Stimulated activated CD4-positive, alpha-beta T cell treated with anti-CD3 and anti-CD28 coated beads, Interleukin-1b, Interleukin-23, amount 100 ng/mL, for 48 hours (primary cell): ENCODE measurements around the gene DLGAP3.

Experiments used
- DNase-seq: peaks from one replicate; pipeline ENCODE4 v3.0.0-alpha.2; 2020

The DLGAP3 gene

GRCh38 chr1:34865573-34865972, 63.9 kb downstream of the DLGAP3 start:
- no peak for DNase-seq

GRCh38 chr1:34864759-34865158, 64.7 kb downstream of the DLGAP3 start:
- DNase-seq: no peak

DNA sequence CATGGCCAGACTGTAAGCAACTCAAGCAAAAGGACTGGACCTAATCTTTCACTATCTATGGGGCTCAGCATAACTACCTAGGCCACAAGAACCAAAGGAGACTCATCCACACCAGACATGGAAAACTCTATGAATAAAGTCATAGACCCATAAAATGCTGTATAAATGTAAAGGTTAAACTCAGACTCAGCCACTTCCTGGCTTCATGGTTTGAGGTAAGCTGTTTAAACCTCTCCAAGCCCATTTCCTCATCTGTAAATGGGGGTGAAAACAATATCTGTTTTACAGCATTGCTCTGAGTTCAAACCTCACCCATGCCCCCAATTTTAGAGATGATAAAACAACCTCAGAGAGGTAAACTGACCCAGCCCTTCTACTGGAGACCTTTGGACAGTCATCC, 65.9 kb downstream of the DLGAP3 start:
- DNase-seq: no peak

GRCh38 chr1:34859446-34860200, 69.8 kb downstream of the DLGAP3 start, which contains the start of gene SMIM12:
Gene SMIM12, minus strand, starts transcription at chr1:34859749. Its CDS starts 3,772 bp downstream, at chr1:34855977.
- DNase-seq: peak; percentile 93

DNA sequence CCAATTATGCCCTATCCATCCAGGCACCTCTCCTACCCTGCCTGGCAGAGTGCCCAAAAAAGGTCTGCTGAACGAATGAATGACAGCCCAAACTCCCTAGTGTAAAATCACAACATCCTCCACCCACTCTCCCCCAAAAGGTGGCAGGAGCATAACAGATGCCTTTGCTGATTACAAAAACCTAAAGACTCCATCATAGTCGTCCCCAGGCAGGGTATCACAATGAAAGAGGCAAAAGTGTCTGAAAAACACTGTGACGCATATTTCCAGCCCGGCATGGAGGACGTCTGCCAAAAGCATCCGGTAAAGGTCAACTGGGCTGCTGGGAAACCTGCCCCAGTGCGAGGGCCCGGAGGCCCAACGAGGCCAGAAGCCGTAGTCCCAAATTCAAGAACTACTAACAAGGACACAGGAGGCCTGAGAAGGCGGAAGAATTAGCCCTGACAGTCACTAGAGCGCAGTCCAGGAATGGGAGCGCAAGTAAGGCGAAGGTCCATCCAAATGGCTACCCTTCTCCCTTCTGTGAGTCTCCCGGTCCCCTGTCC, 70.5 kb downstream of the DLGAP3 start:
- DNase-seq: peak; percentile 51

DNA sequence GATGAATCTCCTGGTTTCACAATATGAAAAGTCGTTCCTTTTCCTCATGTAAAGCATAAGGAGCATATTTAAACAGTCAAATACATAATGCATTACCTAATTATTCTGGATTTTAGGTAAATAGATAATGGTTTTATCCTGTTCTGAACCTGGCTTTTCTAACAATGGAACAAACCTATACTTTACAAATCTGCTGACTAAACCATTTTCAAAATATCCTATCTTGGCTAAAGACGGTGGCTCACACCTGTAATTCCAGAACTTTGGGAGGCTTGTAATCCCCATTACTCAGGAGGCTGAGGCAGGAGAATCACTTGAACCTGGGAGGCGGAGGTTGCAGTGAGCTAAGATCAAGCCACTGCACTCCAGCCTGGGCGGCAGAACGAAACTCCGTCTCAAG, 72.8 kb downstream of the DLGAP3 start:
- no peak for DNase-seq

DNA sequence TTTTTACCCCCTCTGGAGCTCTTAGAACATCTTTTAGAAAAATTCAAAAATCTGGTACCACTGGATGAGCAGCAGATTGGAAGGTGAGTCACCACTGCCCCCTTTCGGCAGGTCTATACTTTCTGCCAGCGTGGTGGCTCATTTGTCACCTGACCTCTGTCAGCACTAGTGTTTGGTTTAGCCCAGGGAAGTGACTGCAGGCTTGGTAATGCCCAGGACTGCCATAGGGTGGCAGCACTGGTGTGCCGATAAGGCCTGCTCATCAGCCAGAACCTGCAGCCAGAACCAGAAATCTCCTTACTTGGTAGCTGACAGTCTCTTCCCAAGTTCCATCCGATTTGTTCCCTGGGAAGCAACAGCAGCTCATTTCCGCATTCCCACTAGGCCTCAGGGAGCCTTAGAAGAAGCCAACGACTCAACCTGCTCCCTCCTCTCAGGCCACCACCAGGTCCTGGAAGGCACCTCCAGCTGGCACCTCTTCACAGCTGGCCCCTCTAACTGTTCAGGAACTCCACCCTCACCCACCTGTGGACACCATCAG, 76.7 kb downstream of the DLGAP3 start:
- DNase-seq: peak; percentile 92

GRCh38 chr1:34851431-34852105, 77.9 kb downstream of the DLGAP3 start:
- DNase-seq: no peak

DNA sequence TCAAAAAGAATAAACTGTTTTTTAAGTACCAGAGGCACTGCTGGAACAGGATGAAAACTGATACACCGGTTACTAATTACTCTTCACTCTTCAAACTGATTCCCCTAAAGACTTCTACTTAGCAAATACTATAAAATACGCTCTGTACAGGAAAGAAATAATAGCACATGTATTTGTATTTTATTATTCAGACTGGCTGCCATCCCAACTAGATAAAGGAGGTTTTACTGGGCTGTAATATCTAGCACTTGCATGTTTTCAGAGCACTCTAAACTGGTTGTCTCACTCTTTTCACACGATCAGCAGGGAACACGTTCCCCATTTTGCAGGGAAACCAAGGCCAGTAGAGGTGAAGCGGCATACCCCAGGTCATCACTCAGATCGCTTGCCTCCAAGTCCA, 79.1 kb downstream of the DLGAP3 start:
- no peak for DNase-seq

DNA sequence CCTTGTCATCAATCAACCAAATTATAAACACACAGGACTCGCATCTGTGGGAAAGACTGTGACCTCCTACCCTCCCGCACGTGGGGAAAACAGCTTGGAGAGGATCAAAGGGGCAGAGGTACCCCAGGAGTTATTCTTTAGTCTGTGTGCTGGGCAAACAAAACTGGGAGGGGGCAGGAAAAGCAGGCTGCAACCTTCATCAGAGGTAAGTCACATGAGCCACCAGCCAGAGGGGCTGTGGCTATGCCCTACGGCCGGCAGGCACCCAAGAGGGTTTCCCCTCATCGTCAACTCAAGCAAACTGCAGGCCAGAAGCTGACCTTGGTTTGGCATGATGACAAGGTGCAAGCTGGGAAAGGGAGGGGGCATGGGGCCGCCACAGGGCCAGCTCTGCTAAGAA, 82.4 kb downstream of the DLGAP3 start:
- no peak for DNase-seq

- no peak for DNase-seq
These were observed 83.2 kb downstream of the DLGAP3 start for GRCh38 chr1:34846265-34846664.

DNA sequence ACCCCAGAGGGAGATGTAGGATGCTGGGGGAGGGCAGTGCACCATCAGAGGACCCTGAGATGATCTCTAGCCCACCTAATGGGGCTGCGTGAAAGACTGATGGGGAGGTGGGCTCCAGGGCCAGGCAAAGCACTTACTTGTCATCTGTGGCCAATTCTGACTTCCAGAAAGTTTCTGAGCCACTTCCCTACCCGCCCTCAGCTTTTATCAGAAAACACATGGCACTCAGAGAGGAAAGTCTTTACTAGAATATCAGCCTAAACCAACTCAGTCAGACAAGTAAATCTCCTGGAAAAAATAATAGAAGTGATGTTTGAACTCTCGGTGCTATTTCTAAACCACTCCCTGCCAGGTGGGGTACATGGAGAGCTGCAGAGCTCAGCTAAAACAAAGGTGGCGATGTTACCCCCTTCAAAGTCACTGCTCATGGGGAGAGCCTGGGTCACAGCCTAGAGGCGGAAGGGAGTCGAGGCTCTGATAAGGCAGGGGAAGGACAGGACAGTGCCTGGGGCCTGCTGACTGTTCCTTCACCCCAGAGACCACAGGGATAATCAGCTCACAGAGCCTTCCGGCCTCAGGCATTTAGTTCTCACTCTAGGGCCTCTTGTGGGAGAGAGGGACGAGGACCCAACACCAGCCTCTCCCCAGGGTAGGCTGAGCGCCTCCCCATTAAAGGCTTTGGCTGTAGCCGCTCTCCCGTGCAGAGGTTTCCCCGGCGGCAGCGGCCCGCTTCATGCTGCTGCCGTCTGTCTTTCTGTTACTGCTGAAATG, 84.1 kb downstream of the DLGAP3 start:
- no peak for DNase-seq

GRCh38 chr1:34844252-34844634, 85.2 kb downstream of the DLGAP3 start:
- no peak for DNase-seq

DNA sequence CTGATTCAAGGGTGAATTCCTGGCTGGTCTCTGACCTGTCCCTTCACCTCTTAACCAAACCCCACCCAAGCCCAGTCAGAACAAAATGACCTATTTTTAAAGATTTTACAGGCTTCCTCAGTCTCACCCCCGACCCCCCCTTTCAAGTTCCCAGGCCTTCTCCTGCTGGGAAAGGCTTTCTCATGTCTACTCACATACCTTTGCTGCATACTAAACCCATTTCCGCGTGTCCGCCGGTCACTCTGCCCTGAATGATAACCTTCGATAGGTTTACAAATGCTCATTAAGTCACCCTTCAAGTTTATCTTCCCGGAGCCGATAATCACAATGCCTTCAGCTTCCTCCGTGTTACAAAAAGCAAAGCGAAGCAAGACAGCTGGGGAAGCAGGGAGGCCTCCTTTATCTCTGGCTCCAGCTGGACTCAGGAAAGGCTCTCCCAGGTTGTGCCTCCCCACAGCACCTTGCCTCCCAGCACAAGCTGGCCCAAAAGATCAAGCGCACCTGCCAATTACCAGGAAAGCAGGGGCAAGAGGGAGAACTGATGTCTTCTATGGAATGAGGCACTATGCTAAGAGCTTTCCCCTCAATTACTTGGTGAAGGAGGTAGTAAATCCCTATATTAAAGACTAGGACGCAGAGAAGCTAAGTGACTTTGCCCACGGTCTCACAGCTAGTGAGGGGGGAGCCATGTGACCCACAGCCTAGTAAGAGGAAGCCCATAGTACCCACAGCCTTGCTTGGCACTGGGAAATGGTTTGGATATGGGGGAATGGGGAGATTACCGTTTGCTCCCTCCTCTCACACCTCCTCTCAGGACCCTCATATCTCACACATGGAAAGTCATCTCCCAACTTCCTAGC, 85.8 kb downstream of the DLGAP3 start:
- DNase-seq: no peak

GRCh38 chr1:34842952-34843371, 86.5 kb downstream of the DLGAP3 start:
- DNase-seq: no peak

- DNase-seq: no peak
These were observed 87.4 kb downstream of the DLGAP3 start for GRCh38 chr1:34842073-34842472.

- no peak for DNase-seq
These were observed 89.0 kb downstream of the DLGAP3 start for GRCh38 chr1:34840426-34840825.

DNA sequence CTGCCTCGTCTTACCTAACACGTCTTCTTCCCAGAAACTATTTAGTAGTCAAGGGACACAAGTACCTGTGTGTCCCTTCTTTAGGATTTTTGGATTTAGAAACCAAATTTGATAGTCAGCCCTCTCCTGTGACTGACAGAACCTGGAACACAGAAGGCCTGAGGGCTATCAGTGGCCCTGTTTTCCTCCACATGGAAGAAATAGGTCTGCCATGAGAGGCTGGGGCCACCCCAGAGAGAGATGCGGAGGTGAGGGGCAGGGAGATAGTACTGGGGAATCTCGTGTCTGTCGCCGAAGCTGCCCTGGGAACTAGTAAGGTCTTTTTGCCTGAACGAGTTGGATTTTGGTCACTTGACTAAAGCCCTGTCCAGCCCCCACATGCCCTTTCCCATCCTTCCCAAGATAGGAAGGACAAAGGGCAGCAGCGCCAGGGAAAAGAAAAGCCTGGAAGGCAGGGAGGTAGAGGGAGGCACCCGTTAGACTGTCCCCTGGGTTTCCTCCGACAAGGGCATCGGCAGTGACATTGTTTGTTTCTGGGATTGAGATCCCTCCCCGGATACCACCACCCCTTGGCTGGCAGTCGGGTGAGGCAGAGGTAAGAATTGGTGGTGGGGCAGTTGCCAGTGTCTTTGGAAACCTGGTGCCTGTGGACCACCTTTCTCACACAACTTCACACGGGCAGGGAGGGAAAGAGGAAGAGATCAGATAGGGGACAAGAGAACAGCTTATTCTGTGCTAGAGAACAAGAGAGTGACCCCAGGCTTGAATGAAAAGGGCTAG, 89.7 kb downstream of the DLGAP3 start:
- no peak for DNase-seq

DNA sequence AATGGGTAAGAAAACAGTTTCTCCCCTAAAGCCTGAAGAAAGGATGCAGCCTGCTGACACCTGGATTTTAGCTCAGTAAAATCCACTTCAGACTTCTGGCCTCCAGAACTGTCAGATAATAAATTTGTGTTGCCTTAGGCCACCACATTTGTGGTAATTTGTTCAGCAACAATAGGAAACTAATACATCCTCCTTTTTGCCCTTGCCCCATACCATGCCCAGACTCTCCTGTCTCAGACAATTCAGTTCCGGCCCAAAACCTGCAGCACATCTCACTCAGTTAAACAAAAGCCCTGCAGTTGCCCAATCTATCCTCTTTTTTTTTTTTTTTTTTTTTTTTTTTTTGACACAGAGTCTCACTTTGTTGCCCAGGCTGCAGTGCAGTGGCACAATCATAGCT, 95.7 kb downstream of the DLGAP3 start:
- no peak for DNase-seq

DNA sequence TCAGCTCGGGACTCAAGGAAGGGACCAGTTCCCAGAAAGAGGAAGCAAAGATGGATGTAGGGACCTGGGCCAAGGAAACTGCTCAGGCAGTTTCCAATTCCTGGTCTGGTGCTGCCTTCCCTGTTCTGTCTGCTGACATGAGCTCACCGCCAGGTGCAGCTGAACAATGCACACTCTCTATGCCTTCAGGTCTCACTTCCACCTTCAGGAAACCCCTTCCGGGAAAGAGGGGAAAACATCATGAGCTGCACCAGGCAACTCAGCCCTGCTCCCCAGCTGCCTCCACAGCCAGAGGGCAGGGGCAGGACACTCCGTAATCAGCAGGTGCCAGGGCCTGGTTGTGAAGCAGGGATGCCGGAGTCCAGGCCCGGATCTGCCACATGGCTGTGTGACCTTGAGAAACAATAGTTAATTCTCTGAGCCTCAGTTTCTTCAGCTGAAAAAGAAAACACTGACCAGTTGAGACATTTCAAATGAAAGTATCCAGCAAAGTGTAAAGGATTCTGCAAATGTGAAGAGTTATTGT, 97.7 kb downstream of the DLGAP3 start:
- DNase-seq: no peak

DNA sequence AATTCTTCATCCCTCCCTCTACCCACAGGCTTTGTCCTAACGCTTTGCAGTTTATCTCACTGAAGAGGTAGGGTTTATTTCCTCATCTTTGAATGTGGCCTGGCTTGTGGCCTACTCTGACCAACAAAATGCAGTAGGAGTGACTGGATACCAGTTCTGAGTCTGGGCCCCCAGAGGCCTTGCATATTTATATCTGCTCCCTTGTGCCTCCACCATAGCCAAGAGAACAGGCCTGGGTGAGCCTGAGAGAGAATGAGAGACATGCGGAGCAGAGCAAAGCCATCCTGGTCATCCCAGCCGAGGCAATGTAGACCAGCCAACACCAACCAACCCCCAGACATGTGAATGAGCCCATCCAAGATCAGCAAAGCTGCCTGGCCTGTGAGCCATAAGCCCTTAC, 100.2 kb downstream of the DLGAP3 start:
- DNase-seq: no peak
